Testis (tissue), 2 donors: ENCODE results near the gene NACA.
A peak's percentile ranks its signal among the peaks of the same experiment; 100 is the strongest.

Experiments
- CTCF ChIP-seq, 3 experiments: fragments of 450-650 bp in 2 of 3; fragments of 200-600 bp in 1 of 3; sonication (generic) in 1 of 3; IDR thresholded peaks; one replicate each; pipeline ENCODE4 v1.5.1; 2016 to 2019; ENCODE audit warnings: antibody characterized with exemption in 3 of 3, mild to moderate bottlenecking in 2 of 3, moderate library complexity in 1 of 3
- POLR2A ChIP-seq: fragments of 450-650 bp; IDR thresholded peaks from one replicate; pipeline ENCODE4 v1.6.1; 2017; ENCODE audit warnings: antibody characterized with exemption, mild to moderate bottlenecking, moderate library complexity

GRCh38 chr12:56688129-56688845 is 36.8 kb downstream of the NACA start, which contains the start of gene PTGES3:
- TF ChIP-seq CTCF (IDR thresholded peaks at IDR 0.05) (no peak), POLR2A (peak; percentile 93)
